Sigmoid colon (tissue), 4 donors: ENCODE results near the gene SLC16A8.

Experiments
- POLR2A ChIP-seq, 2 donors: fragments of 450-650 bp; IDR thresholded peaks; one replicate each; pipeline ENCODE4 v1.6.1; 2016; ENCODE audit warnings: antibody characterized with exemption in 2 of 2, mild to moderate bottlenecking in 2 of 2, moderate library complexity in 2 of 2
- POLR2AphosphoS5 ChIP-seq, 4 donors: sonication (generic); formaldehyde crosslinking; IDR thresholded peaks; one replicate each; pipeline ENCODE4 v1.6.1; 2017; ENCODE audit warnings: antibody characterized with exemption in 4 of 4
- TF ChIP-seq, protein P1 (sequence below), 4 experiments: fragments of 450-650 bp in 3 of 4; fragments of 200-600 bp in 1 of 4; IDR thresholded peaks; one replicate each; pipeline ENCODE4 v1.5.1; 2016 to 2019; ENCODE audit warnings: antibody characterized with exemption in 4 of 4, mild to moderate bottlenecking in 3 of 4, moderate library complexity in 2 of 4

- TF ChIP-seq, protein P1, sequence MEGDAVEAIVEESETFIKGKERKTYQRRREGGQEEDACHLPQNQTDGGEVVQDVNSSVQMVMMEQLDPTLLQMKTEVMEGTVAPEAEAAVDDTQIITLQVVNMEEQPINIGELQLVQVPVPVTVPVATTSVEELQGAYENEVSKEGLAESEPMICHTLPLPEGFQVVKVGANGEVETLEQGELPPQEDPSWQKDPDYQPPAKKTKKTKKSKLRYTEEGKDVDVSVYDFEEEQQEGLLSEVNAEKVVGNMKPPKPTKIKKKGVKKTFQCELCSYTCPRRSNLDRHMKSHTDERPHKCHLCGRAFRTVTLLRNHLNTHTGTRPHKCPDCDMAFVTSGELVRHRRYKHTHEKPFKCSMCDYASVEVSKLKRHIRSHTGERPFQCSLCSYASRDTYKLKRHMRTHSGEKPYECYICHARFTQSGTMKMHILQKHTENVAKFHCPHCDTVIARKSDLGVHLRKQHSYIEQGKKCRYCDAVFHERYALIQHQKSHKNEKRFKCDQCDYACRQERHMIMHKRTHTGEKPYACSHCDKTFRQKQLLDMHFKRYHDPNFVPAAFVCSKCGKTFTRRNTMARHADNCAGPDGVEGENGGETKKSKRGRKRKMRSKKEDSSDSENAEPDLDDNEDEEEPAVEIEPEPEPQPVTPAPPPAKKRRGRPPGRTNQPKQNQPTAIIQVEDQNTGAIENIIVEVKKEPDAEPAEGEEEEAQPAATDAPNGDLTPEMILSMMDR (IDR thresholded peaks at IDR 0.05), result no peak
- TF ChIP-seq POLR2AphosphoS5 (IDR thresholded peaks at IDR 0.05) (no peak), POLR2A (IDR thresholded peaks at IDR 0.05) (no peak)
Observed at GRCh38 chr22:38085501-38085900, 1.5 kb upstream of the SLC16A8 start.
